Activated T-helper 1 cell treated with anti-CD3 and anti-CD28 coated beads, Interleukin-12 subunit alpha, Interleukin-12 subunit beta, Interleukin-2, Interleukin-4 antibody, amounts not matched to agents 30 ng/mL and 10 ng/mL and 1 ng/mL, durations not matched to agents 14 hours and 24 hours and 36 hours (primary cell): ENCODE data around the gene MTSS2. TPM values are rescaled to one million over a fixed set of nuclear protein-coding genes. Genes with fewer than 3 reads are reported as not detected.

Source experiments
- DNase-seq: peaks from one replicate; pipeline ENCODE4 v3.0.0; 2021; ENCODE audit warnings: low spot score
- H3K27ac Mint-ChIP-seq: one replicate; pipeline ENCODE4 v1.8.0; 2021; ENCODE audit warnings: mild to moderate bottlenecking, mixed read lengths
- H3K27me3 Mint-ChIP-seq: one replicate; pipeline ENCODE4 v1.8.0; 2022; ENCODE audit warnings: mild to moderate bottlenecking, moderate library complexity, mixed read lengths; ENCODE audit not compliant: insufficient read depth
- H3K36me3 Mint-ChIP-seq: one replicate; pipeline ENCODE4 v1.8.0; 2021; ENCODE audit warnings: low read depth, mixed read lengths
- H3K4me1 Mint-ChIP-seq: one replicate; pipeline ENCODE4 v1.8.0; 2021; ENCODE audit warnings: low read depth, mixed read lengths
- H3K4me3 Mint-ChIP-seq: one replicate; pipeline ENCODE4 v1.8.0; 2021; ENCODE audit warnings: mild to moderate bottlenecking, moderate library complexity, mixed read lengths
- H3K9me3 Mint-ChIP-seq: one replicate; pipeline ENCODE4 v1.8.0; 2021; ENCODE audit warnings: mixed read lengths
- intact Hi-C: fragments of 100-400 bp; cut with micrococcal nuclease; formaldehyde crosslinking; loops from one replicate; pipeline ENCODE4 v1.15.1; 2024
- total RNA-seq: library from RNA; stranded (reverse); gene quantifications from 2 replicates; pipeline ENCODE4 v1.2.3, GENCODE V29; 2022

The MTSS2 gene
- total RNA-seq, 1 donor from 2014 or later = 2.0 TPM

DNA sequence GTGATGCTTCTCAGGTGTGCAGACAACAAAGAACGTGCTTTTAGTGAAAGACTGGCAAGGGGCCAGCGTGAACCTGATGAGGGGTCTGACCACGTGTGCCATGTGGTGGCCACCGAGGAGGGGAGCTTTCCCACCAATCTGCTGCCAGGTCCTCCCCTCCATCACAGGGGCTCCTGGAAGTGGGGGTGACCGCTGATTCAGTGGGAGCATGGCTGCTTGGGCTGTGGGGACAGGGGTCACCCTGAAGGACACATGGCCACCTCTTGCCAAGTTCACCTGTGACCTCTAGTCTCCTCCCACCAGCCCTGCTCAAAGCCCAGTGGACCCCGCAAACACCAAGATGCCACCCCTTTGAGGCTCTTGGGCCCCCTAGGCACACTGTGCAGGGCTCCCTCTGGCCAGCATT, 37.9 kb upstream of the MTSS2 start:
- no peak for DNase-seq
- Mint-ChIP-seq H3K27me3 (no peaks in the 10 kb centered on the region), H3K4me1 (peaks cover 11% of the 10 kb centered on the region), H3K27ac (no peak overlapping the region), H3K4me3 (no peak overlapping the region), H3K9me3 (no peaks in the 10 kb centered on the region), H3K36me3 (peaks cover 6% of the 10 kb centered on the region)
- intact Hi-C loops = no loop called here

DNA sequence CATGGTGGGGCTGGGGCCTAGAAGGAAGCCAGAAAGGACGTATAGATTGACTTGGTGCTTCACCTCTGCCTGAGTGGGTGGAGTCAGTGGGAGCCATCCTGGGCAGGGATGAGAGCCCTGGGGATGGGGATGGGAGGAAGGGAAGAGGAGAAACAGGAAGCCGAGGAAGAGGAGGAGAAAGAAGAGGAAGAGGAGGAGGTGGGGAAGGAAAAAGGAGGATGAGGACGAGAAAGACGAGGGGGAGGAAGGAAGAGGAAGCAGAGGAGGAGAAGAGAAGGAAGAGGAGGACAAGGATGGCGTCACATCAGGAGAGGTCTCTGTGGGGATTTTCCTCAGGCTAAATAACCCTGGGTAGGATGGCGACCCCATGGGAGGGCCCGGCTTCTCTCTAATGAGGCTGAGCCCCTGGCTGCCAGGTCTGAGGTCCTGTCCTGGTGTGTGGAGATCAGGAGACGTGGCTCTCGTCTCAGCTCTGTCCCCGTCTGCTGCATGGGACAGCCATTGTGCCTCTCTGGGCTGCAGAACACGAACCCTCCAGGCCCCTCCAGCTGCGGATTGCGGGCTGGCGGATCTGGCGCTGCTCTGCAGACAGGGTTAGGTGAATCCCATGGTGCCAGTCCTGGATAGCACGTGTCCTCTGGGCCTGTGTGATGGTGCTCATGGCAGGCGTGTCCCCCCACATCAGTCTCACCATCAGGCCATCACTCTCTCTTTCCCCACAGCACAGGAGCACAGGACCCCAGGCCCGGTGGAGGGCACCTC, 35.5 kb upstream of the MTSS2 start:
- Mint-ChIP-seq H3K4me1 (peaks cover 11% of the 10 kb centered on the region), H3K27me3 (no peaks in the 10 kb centered on the region), H3K27ac (peak overlapping the region; percentile 65), H3K36me3 (peaks cover 6% of the 10 kb centered on the region), H3K4me3 (no peak overlapping the region), H3K9me3 (no peaks in the 10 kb centered on the region)
- DNase-seq = no peak
- intact Hi-C loops = no loop called here

DNA sequence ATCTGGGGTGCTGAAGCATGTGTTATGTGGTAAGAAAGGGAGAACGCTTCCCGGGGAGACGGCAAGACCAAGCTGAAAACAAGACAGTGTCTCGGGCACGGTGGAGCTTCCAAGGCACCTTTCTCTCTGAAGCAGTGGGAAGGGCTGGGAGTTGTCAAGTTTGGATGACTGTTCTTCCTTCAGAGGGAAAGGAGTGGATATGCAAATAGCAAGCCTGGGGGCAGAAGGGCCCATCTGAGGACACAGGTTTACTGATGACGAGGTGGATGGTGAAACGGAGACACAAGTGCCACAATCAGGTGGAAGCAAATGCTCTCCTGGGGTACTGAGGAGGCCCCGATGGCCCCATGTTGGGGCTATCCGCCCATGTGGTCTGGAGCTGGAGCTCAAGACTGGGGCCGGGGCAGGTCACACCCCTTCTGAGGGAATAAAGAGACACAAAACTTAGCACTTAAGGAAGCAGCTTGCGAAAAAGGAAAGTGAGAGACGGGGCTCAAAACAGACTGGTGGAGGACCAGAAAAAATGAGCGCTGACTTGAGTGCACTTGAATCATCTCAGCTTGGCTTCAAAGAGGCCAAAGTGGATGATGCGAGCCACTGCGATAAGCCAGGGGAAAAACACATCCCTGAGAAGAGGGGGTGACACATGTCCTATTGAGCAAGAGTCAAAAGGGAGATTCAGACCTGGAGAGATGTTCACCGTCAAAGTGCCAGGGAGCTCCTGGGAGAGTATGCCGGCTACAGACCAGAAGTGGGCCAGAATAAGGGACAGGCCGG, 34.8 kb upstream of the MTSS2 start:
- H3K4me3 Mint-ChIP-seq = no peak overlapping the region
- H3K4me1 Mint-ChIP-seq = peaks cover 11% of the 10 kb centered on the region
- no peaks in the 10 kb centered on the region for H3K9me3 Mint-ChIP-seq
- no peak for DNase-seq
- peak overlapping the region; percentile 65 for H3K27ac Mint-ChIP-seq
- H3K36me3 Mint-ChIP-seq = peaks cover 6% of the 10 kb centered on the region
- H3K27me3 Mint-ChIP-seq = no peaks in the 10 kb centered on the region
- intact Hi-C loops = no loop called here

GRCh38 chr16:70717065-70717464, 31.2 kb upstream of the MTSS2 start:
- peaks cover 11% of the 10 kb centered on the region for H3K4me1 Mint-ChIP-seq
- peaks cover 4% of the 10 kb centered on the region for H3K36me3 Mint-ChIP-seq
- no peak for DNase-seq
- H3K4me3 Mint-ChIP-seq = no peak overlapping the region
- intact Hi-C loops = no loop called here
- H3K27me3 Mint-ChIP-seq = no peaks in the 10 kb centered on the region
- H3K27ac Mint-ChIP-seq = no peak overlapping the region
- H3K9me3 Mint-ChIP-seq = no peaks in the 10 kb centered on the region

GRCh38 chr16:70715860-70716357, 30.1 kb upstream of the MTSS2 start:
- Mint-ChIP-seq H3K9me3 (no peaks in the 10 kb centered on the region), H3K27ac (no peak overlapping the region), H3K4me3 (no peak overlapping the region), H3K4me1 (peaks cover 7% of the 10 kb centered on the region), H3K27me3 (no peaks in the 10 kb centered on the region), H3K36me3 (peaks cover 4% of the 10 kb centered on the region)
- intact Hi-C loops = no loop called here
- no peak for DNase-seq

GRCh38 chr16:70715055-70715858, 29.4 kb upstream of the MTSS2 start:
- H3K4me1 Mint-ChIP-seq = peaks cover under 1% of the 10 kb centered on the region
- DNase-seq = no peak
- H3K4me3 Mint-ChIP-seq = no peak overlapping the region
- intact Hi-C loops = no loop called here
- H3K27me3 Mint-ChIP-seq = no peaks in the 10 kb centered on the region
- H3K9me3 Mint-ChIP-seq = no peaks in the 10 kb centered on the region
- H3K36me3 Mint-ChIP-seq = peaks cover 2% of the 10 kb centered on the region
- no peak overlapping the region for H3K27ac Mint-ChIP-seq

DNA sequence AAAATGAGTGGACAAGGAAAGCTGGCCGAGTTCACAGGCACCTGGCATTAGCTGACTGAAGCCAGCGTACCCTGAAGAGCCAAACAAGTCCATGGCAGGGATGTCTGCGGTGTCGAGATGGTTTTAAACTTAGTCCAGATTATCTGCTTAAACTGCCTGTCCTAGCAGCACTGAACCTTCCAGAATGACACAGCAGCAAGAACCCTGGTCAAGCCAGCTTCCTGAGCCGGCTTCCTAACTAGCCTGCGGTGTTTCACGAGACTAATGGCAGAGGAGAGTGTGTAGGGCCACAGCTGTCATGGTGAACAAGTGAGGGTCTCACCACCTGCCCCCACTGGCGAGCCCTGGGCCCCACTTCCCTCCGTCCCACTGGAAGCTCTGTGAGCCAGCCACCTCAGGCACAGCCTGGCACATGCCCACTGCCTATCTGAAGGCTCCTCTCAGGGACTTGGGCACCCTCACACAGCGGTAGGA, 28.8 kb upstream of the MTSS2 start:
- H3K27me3 Mint-ChIP-seq = no peaks in the 10 kb centered on the region
- no peak overlapping the region for H3K4me3 Mint-ChIP-seq
- H3K4me1 Mint-ChIP-seq = no peaks in the 10 kb centered on the region
- no peaks in the 10 kb centered on the region for H3K36me3 Mint-ChIP-seq
- DNase-seq = no peak
- no peak overlapping the region for H3K27ac Mint-ChIP-seq
- intact Hi-C loops = no loop called here
- H3K9me3 Mint-ChIP-seq = no peaks in the 10 kb centered on the region

DNA sequence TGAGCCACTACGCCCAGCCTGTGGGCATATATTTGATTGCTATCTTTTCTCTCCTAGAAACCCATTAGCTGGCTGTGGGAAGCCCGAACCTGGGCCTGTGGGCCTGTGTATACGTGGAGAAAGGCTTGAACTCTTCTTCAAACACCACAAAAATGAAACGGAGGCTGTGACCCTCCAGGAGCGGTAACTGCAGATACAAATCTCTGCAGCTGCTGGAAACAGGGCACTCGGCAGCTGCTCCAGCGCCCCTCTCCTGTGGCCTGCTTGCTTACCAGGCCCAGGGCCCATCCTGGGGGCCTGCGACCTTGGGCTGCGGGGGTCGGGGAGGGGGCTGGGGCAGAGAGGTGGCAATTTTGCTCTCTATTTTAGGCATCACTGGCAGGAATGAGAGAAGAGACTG, 28.0 kb upstream of the MTSS2 start:
- H3K4me3 Mint-ChIP-seq = no peak overlapping the region

DNA sequence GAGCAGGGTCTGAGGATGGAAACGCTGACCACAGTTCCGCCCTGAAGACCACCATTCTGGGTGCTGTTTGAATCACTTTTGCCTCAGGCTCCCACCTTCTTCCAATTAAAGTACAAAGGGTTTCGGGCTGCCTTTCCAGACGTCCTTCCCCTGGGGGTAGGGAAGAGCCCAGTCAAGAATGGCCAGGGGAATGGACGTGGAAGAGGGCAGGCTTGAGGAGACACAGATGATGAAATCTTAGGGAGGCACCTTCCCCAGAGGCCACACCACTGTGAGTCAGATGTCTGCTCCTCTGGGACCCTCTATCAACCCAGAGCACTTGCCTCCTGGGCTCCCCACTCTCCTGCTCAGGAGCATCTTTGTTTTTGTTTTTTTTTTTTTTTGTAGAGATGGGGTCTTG, 27.5 kb upstream of the MTSS2 start:
- intact Hi-C loops = no loop called here
- H3K27me3 Mint-ChIP-seq = no peaks in the 10 kb centered on the region
- no peaks in the 10 kb centered on the region for H3K4me1 Mint-ChIP-seq
- no peaks in the 10 kb centered on the region for H3K36me3 Mint-ChIP-seq
- no peak for DNase-seq
- no peak overlapping the region for H3K27ac Mint-ChIP-seq
- no peak overlapping the region for H3K4me3 Mint-ChIP-seq
- no peaks in the 10 kb centered on the region for H3K9me3 Mint-ChIP-seq

More for the DNA sequence above, 28.0 kb upstream of the MTSS2 start:
- Mint-ChIP-seq H3K36me3 (no peaks in the 10 kb centered on the region), H3K9me3 (no peaks in the 10 kb centered on the region), H3K27me3 (no peaks in the 10 kb centered on the region), H3K4me1 (no peaks in the 10 kb centered on the region), H3K27ac (no peak overlapping the region)
- DNase-seq = no peak
- intact Hi-C loops = no loop called here

DNA sequence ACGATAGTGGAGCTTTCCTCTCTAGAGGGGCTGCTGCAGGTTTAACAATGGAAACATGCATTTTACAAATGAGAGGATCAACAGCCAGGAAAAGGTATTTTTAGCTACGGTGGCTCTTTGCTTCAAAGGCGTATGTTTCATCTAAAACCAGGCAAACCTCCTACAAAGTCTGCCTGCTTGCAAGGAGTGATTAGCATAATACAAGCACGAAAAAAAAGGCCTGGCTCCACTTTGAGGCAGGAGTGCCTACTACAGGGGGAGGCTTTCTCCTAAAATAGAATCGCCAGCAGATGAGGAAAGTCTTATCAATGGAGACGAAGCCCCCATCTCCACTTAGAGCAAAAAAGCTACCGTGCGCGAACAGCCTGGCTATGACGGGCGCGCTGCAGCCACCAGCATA, 27.1 kb upstream of the MTSS2 start:
- H3K27me3 Mint-ChIP-seq = no peaks in the 10 kb centered on the region
- H3K9me3 Mint-ChIP-seq = no peaks in the 10 kb centered on the region
- no peak overlapping the region for H3K27ac Mint-ChIP-seq
- H3K36me3 Mint-ChIP-seq = no peaks in the 10 kb centered on the region
- H3K4me1 Mint-ChIP-seq = no peaks in the 10 kb centered on the region
- H3K4me3 Mint-ChIP-seq = no peak overlapping the region
- no peak for DNase-seq
- intact Hi-C loops = no loop called here

GRCh38 chr16:70712359-70712758, 26.5 kb upstream of the MTSS2 start:
- intact Hi-C loops = no loop called here
- H3K27ac Mint-ChIP-seq = no peak overlapping the region
- H3K36me3 Mint-ChIP-seq = no peaks in the 10 kb centered on the region
- no peak overlapping the region for H3K4me3 Mint-ChIP-seq
- H3K27me3 Mint-ChIP-seq = no peaks in the 10 kb centered on the region
- no peak for DNase-seq
- H3K4me1 Mint-ChIP-seq = no peaks in the 10 kb centered on the region
- H3K9me3 Mint-ChIP-seq = no peaks in the 10 kb centered on the region

DNA sequence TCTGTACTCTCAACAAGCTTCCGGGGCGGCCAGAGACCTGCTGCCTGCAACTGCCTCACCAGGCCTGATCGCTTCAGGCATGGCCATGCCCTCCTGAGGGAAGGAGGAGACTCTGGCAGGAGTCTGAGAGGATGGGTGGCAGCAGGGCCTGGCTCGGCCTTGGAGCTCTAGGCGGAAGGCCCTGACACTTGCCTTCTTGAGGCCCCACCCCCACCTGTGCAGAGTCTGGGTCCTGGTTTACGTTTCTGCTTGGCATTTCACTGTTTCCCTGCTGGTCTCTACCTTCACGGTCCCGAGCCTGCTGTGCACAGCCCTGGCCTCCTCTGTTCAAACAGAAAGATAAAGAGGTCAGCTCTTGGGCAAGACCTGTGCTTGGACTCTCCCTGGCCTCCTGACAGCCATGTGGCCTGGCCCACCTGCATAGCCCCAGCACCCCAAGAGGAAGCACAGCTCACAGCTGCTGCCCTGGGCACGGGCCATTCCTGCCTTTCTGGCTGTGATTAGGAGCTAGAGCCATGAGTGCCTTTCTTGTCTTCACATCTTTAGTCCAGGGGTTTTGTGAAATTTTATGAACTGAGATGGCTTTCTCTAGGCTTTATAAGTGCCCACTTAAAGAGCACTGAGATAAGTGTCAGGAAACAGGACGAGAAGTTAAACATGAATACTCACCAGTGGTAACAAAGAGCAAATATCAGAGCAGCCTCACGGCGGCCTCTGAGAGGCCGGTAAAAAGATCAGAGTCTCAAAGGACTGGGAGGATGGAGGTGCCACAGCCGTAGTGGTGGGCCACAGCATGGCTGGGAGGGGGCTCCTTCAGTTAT, 25.6 kb upstream of the MTSS2 start:
- Mint-ChIP-seq H3K27ac (no peak overlapping the region), H3K9me3 (no peaks in the 10 kb centered on the region), H3K27me3 (no peaks in the 10 kb centered on the region), H3K4me3 (no peak overlapping the region), H3K36me3 (no peaks in the 10 kb centered on the region), H3K4me1 (no peaks in the 10 kb centered on the region)
- intact Hi-C loops = no loop called here
- DNase-seq = no peak
